Epidermal melanocyte (primary cell): ENCODE data around the gene PALM3.

Experiments used
- DNase-seq: peaks from one replicate; pipeline ENCODE4 v3.0.0; 2011; ENCODE audit warnings: low spot score; ENCODE audit not compliant: insufficient read length

PALM3 gene, protein sequence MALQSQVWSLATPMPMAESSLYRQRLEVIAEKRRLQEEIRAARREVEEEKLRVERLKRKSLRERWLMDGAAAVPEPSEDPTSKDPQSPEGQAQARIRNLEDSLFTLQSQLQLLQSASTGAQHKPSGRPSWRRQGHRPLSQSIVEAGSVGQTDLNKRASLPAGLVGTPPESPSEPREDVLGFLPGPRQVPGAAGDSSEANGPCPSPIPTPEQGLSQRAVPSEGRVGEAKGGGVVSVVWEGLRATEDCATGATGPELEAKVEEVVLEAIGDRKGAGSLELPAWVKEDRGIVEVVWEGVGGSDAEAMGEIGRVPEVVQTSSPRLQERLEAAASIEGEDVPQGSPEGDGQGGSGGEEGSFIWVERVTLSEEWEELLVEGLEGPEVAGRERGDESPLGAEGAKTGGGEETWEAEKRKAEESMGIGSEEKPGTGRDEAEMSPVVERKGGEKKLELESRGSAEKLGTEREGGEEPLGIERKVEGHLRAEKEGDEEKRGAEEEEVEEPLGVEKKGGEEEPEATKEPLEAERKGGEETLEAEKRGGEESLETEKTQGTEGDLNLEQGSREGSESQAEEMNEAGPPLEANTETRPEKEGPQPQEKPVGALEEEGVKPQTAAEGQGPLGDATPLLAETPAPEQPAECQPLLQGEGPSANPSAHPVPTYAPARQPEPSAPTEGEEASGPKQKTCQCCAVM

DNA sequence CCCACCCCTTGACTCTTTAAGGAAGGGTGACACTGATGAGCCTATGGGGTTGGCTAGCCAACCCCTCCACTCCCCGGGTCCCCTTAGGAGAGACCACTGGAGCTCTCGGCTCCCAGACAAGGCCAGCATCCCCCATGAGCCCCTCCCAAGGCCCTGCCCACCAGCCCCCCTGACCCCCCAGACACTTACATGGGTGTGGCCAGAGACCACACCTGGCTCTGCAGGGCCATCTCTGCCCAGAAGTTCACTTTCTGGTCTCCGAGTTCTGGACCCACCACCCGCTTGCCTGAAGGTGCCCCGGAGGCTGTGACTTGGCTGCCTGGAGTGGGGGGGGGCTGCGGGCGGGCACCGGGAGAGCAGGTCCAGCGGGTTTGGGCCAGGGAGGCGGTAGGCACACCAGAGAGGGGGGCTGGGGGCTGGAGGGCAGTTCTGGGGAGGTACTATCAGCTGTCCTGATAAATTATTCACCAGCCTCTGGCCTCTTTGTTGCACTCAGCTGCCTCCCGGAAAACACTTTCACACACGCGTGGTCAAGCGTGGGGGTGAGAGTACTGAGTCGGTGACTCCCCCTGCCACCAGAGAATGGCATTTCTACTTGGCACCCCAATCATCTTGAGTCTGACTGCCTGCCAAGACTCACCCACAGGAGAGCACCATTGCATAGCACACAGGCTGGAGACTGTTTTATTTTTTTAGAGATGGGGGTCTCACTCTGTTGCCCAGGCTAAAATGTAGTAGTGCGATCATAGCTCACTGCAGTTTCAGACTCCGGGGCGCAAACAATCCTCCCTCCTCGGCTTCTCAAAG lies at the start of gene PALM3:
TSS of gene PALM3 (minus strand) at position 326 of the 807 bp plus-strand sequence. CDS start at position 230, 96 bp downstream.
- peak; percentile 5 for DNase-seq

DNA sequence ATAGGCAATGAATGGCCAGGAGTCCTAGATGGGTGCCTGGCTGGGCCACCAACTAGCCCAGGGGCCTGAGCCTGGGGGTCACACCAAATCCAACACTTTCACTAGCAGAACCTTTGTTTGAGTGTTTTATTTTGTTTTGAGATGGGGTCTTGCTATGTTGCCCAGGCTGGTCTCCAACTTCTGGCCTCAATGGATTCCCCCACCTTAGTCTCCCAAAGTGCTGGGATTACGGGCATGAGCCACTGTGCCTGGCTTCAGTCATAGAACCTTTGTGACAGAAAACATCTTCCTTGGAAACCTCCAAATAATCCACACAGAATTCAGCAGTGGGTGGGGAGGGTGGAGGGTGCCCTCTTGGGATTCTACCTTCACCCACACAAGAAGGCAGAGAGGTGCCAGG lies 49.6 kb upstream of the PALM3 start:
- no peak for DNase-seq

- no peak for DNase-seq
Measured at GRCh38 chr19:14110650-14111049, 48.8 kb upstream of the PALM3 start.

DNA sequence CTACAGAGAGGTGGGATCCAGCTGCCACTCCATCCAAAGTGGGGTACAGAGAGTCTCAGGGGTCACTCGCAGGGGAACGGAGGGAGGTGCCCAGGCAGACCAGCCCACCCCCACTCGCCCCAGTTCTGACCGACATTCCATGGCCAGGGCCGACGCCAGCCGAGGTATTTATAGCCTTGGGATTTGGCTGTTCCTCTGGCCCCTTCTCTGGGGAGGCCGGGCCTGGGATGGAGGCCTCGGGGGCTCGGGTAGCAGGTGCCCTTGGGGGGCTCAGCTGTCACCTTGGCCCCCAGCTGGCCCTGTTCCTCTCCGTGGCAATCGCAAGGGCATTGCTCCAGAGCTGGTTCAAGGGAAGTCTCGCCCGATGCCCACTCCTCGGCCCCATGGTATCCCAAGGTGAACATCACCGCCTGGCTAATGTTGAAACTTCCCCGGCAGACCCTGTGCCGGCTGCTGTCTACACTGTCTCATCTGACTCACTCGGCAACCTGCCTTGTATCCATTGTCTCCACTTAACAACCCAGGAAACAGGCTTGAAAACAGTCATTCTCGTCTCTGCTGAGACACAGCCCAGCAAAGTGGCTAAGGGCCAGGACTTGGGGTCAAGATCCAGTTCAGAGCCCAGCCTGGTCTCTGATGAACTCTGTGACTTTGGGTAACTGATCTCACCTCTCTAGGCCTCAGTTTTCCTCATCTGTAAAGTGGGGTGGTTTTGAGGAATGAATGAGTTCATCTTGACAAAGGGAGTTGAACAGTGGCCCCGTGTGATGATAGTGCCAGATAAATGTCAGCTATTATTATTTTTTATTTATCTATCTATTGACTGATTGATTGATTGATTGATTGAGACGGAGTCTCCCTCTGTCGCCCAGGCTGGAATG lies 45.9 kb upstream of the PALM3 start:
- no peak for DNase-seq

DNA sequence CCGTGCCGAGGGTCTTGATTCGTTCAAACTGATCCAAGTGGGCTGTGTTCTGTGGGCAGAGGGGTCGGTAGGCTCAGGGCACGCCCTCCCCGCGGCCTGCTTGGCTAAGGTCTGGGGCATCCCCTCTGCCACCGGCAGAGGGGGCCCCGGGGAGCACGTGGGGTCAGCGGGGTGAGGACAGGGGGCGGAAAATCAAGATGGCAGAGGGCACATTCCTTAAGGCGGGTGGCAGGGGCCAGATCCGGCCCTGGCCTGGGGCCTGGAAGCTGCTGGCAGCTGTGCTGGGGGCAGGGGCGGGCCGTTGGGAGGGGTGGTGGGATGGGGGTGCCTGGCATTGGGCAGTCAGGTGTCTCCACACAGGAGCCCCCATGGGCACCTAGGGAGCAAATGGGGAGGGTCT lies 45.0 kb upstream of the PALM3 start:
- no peak for DNase-seq

GRCh38 chr19:14105680-14106079 lies 43.8 kb upstream of the PALM3 start:
- no peak for DNase-seq

DNA sequence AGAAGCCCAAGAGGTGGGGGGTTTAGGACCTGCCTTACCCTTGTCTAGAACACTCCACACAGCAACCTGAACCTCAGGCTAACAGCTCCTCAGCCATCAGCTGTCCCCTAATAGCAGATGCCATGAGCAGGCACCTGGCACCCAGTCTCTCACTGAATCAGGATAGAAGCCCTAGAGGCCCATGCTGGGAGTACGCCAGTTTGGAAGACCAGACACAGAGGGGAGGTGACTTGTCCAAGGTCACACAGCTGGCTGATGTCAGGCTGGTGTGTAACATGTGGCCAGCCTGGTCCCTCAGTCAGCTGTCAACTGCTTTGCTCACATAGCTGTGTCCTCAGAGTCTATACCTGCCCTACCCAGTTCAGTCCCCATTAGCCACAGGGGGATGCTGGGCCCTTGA lies 41.4 kb upstream of the PALM3 start:
- DNase-seq, result no peak

DNA sequence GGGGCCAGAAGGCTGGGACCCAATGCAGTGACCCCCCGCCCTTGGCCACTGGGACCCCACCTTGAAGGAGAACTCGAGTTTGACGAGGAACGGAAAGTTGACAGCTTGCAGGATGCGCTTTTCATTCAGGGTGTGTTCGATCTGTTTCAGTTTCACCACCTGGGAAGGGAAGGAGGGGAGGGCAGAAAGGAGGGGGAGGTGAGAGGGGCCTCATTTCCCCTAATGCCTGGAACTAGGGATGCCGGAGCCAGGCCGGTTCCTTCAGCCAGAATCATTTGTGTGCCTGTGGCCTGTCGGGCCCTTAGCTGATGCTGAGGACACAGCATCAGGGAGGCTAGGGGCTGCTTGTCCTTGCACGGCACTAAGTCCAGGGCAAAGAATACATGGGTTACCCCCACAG lies 40.9 kb upstream of the PALM3 start:
- no peak for DNase-seq

- no peak for DNase-seq
Measured at GRCh38 chr19:14102102-14102696, 40.3 kb upstream of the PALM3 start.

GRCh38 chr19:14101003-14101545 lies 39.2 kb upstream of the PALM3 start:
- no peak for DNase-seq

- DNase-seq, result no peak
Measured at GRCh38 chr19:14097532-14098151, 35.8 kb upstream of the PALM3 start.

DNA sequence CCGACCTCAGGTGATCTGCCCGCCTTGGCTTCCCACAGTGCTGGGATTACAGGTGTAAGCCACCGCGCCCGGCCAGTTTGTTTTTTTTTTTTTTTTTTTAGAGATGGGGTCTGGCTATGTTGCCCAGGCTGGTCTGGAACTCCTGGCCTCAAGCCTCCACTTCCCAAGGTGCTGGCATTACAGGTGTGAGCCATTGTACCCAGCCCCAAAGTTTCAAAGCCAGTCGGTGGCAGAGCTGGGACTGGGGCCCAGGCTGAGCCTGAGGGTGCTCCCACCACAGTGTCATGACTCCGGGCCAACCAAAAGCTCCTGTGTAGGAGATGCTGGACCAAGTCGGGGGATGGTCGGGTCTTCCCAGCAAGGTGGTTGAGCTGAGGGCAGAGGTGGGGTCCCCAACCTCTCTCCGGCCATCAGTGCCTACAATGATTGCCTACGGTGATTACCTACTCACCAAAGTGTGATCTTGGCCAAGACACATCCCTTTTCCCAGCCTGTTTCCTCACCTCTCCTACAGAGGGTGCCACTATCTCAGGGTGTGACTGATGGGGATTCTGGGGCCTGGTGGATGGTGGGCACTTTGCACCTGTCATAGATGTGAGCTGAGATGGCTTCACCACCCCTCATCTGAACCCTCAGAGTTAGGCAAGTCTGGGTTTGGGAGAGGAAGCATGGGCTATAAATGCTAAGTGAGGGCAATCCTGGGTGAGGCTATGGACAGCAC lies 34.6 kb upstream of the PALM3 start:
- no peak for DNase-seq

DNA sequence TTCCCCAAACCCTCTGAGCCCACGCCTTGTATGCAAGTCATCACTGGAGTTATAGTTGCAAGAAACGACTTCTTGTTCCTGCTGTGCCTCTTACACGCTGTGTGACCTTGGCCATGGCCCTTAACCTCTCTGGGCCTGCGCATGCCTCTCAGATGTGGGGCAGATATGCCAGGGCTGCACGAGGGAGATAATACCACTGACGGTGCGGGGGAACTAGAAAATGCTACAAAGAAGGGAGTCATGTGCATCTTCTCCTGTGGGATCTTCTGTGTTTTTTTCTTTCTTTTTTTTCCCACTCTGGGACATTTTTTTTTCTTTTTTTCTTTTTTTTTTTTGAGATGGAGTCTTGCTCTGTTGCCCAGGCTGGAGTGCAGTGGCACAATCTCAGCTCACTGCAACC lies 33.0 kb upstream of the PALM3 start:
- DNase-seq, result no peak

- no peak for DNase-seq
Measured at GRCh38 chr19:14093117-14093823, 31.4 kb upstream of the PALM3 start.

GRCh38 chr19:14091813-14092462 lies 30.1 kb upstream of the PALM3 start:
- no peak for DNase-seq

GRCh38 chr19:14091081-14091812 lies 29.4 kb upstream of the PALM3 start:
- DNase-seq, result no peak

DNA sequence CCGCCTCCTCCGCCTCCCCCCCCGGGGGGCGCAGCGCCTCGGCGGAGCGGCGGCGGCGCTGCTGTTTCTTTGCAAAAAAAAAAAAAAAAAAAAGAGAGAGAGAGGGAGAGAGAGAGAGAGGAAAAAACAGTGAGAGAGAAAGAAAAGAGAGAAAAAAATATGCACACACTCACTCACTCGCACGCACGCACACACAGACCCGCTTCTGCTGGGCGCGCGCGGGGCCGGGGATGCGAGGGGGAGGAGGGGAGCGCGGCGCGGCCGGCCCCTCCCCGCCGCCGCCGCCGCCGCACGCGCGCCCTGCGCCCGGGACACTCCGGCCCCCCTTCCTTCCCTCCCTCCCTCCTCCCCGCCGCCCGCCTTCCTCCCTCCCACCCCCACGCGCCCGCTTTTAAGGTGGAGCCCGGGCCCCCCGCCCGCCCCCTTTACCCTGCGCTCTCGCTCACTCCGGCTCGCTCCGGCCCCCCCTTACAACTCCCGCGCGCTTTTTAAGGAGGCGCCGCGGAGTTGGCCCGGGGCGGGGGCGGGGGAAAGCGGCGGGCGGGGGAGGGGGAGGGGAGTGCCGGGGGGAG lies 28.7 kb upstream of the PALM3 start, which contains the start of gene SAMD1:
TSS of gene SAMD1 (minus strand) at position 243 of the 572 bp plus-strand sequence.
- peak; percentile 93 for DNase-seq
